ENCODE measurements around the gene TARS1. TPM values are rescaled to one million over a fixed set of nuclear protein-coding genes. Genes with fewer than 3 reads are reported as not detected.

Gene TARS1
- polyA plus RNA-seq, 3 donors, result 47.9 to 67.1 (median 54.1) TPM

DNA sequence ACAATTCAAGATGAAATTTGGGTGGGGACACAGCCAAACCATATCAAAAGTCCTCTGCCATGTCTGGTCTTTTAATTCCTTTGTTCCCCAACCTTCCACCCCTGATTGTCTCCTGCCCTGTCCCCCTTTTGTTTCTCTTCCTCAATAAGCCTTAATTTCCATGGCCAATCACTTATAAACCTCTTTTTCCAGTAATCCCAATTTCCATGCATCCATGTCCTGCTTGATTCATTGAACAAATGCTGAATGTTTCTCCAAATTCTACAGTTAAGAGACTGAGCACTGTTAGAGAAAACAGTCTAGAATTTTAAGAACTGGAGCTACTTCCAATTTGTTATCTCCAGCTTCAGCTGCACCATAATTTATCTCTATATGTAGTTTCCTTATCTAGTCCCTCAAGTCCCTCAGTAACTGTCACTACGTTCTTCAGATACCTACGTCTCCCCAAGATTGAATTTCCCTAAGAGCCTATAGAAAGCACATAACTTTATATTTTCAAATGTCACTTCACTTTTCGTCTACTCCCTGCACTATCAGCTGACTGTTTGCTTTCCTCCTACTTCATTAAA lies 34.2 kb downstream of the TARS1 start:
- no peak overlapping the region for H3K27ac ChIP-seq (ENCODE audit: low read depth, low read length)
- 71 to 100% (median 96%) methylated on average over 3 of the region's 3 CpGs for WGBS, 3 donors

DNA sequence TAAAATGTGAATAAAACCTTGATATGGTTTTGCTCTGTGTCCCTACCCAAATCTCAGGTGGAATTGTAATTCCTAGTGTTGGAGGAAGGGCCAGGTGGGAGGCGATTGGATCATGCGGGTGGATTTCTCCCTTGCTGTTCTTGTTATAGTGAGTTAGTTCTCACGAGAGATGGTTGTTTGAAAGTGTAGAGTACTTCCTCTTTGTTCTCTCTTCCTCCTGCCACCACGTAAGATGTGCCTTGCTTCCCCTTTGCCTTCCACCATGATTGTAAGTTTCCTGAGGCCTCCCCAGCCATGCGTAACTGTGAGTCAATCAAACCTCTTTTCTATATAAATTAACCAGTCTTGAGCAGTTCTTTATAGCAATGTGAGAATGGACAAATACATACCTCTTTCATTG lies 34.9 kb downstream of the TARS1 start:
- no peak overlapping the region for H3K27ac ChIP-seq (ENCODE audit: low read depth, low read length)
- 79 to 90% (median 81%) methylated on average over 5 of the region's 5 CpGs for WGBS, 3 donors

- no peak overlapping the region for H3K27ac ChIP-seq (ENCODE audit: low read depth, low read length)
- WGBS, 3 donors, result 93 to 96% (median 95%) methylated on average over 3 of the region's 3 CpGs
Observed at GRCh38 chr5:33476992-33477391, 36.2 kb downstream of the TARS1 start.

- WGBS, 3 donors, result 51 to 99% (median 95%) methylated on average over 2 of the region's 2 CpGs
- no peak overlapping the region for H3K27ac ChIP-seq (ENCODE audit: low read depth, low read length)
Observed at GRCh38 chr5:33477816-33478215, 37.1 kb downstream of the TARS1 start.

DNA sequence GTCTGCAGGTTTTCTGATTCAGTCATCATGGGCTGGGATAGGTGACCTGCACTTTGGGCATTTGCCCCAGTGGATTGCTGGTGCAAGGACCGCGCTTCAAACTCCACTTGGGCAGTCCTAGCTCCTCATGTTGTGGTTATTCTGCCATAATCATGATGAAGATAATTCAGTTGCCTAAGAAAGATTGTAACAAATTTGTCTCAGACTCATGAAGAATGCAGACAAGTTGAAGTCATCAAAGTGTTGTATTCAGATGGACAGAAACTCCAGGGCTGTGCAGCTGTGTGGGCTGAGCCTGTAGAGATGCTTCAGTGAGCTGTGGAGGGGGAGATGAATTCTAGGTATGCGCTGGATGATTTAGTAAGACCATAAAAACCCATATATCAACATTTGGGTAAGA lies 38.5 kb downstream of the TARS1 start:
- 92 to 98% (median 94%) methylated on average over 3 of the region's 3 CpGs for WGBS, 3 donors
- H3K27ac ChIP-seq (ENCODE audit: low read depth, low read length), result no peak overlapping the region

DNA sequence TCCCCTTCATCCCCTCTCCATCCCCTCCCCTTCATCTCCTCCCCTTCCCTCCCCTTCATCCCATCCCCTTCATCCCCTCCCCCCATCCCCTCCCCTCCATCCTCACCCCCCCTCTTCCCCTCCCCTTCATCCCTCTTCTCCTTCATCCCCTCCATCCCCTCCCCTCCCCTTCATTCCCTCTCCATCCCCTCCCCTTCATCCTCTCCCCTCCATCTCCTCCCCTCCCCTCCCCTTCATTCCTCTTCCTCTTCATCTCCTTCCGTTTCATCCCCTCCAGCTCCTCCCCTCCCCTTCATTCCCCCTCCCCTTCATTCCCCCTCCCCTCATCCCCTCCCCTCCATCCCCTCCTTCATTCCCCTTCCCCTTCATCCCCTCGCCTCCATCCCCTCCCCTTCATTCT lies 40.1 kb downstream of the TARS1 start:
- no peak overlapping the region for H3K27ac ChIP-seq (ENCODE audit: low read depth, low read length)

DNA sequence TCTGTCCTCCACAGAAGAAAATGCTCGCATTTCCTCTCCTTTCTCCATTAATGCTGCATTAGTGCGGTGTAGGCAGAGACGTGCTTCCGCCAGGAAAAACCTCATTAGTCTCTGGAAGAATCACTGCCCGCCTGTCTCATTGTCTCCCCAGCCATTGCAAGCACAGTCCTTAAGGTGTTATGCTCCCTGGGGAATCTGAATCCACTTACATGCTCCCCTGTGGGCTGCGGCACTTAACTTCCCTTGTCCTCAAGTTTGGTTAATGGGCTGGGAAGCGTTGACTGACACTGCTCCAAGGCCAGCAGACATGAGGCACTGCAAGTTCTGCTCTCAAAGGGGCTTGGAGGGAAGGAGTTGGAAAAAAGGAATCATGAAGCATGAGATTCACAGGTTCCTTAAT lies 41.6 kb downstream of the TARS1 start:
- whole genome bisulfite sequencing, 3 donors, result 84 to 90% (median 86%) methylated on average over 7 of the region's 7 CpGs
- no peak overlapping the region for H3K27ac ChIP-seq (ENCODE audit: low read depth, low read length)

More for the DNA sequence above, 40.1 kb downstream of the TARS1 start:
- WGBS, 3 donors, result 74 to 88% (median 85%) methylated on average over 2 of the region's 2 CpGs

- H3K27ac ChIP-seq (ENCODE audit: low read depth, low read length), result no peak overlapping the region
- 76 to 83% (median 80%) methylated on average over 3 of the region's 3 CpGs for WGBS, 3 donors
Observed at GRCh38 chr5:33487236-33487635, 46.5 kb downstream of the TARS1 start.

DNA sequence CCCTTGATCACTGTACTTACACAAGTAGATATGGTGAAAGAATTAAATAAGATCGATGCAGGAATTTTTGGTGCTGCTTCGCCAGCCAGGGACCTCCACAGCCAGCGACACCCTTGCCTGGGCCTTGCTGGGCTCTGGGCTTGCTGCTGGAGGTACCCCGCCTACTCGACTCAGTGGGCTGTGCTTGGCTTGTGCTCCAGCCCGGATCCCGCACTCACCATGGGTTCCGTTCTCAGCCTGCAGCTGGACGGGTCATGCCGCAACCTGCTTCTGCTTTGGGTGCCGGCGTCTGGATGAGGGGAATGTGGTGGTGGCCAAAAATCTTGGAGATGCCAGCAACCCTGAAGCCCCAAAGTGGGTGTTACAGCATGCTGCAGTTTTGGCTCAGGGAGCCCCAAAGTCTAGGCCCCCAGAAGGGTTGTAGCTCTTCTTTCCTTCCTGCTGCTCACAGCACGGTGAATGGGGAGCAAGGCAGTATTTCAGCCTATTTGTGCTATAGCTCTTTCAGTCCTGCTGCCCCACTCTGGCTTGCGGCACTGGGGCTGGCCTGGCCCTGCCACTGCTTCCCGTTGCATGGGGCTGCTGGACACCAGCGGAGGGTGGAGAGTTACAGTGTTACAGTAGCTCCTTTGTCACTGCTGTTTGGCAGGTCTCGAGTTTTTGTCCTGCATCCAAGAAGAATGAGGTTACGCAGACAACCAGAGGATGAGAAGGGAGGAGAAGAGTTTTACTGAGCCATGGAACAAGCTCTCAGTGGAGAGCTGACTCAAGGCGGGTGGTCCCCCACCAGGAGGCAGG lies 48.0 kb downstream of the TARS1 start:
- no peak overlapping the region for H3K27ac ChIP-seq (ENCODE audit: low read depth, low read length)
- WGBS, 3 donors, result 93 to 97% (median 95%) methylated on average over 19 of the region's 19 CpGs

DNA sequence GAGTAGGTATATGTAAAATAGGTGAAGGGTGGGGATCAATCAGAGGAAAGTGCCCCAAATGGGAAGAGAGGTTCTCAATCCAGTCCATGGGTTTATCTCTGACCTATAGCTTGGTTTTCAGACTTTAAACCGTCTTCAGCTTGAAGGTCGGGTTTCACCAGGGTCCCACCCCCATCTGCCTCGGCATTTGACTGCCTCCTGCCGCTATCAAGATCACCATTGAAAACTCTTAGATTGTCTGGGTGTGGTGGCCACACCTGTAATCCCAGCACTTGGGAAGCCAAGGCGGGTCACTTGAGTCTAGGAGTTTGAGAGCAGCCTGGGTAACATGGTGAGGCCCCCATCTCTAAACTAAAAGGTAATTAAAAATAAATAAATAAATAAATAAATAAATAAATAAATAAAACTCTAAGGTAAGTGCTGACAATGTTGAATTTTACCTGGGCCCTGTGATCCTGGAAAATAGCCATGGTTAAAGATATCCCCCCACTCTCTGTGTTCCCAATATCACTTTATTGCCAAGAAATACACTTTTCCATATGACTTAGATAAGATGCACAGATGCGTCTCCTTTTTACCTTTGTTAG lies 48.8 kb downstream of the TARS1 start:
- WGBS, 3 donors, result 94 to 95% (median 94%) methylated on average over 6 of the region's 6 CpGs
- H3K27ac ChIP-seq (ENCODE audit: low read depth, low read length), result no peak overlapping the region

DNA sequence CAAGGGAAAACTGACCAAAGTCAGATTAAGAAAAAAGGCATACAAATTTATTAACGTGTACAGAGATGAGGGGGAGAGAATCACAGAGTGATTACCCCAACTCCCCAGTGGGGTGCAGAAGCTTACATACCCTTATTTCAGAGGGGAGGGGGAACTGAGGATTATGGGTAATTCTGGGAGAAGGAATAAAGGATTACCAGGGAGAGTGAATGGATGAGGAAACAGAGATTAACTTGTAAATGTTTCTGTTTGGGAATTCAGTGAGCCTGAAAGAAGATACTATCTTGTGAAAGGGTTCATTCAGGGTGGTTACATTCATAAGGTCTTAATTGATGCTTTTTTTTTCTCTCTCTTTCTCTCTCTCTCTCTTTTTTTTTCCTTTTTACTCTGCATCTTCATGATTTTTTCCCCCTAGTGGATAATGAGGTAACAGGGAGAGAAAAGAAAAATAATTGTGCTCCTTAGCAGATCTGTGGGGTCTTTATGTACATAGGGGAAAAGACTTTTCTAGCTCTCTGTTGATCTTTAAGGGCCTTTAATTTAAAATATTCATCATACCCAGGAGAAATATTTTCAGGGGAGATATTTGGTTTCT lies 49.4 kb downstream of the TARS1 start:
- H3K27ac ChIP-seq (ENCODE audit: low read depth, low read length), result no peak overlapping the region
- 78 to 89% (median 79%) methylated on average over 1 of the region's 1 CpG for WGBS, 3 donors

DNA sequence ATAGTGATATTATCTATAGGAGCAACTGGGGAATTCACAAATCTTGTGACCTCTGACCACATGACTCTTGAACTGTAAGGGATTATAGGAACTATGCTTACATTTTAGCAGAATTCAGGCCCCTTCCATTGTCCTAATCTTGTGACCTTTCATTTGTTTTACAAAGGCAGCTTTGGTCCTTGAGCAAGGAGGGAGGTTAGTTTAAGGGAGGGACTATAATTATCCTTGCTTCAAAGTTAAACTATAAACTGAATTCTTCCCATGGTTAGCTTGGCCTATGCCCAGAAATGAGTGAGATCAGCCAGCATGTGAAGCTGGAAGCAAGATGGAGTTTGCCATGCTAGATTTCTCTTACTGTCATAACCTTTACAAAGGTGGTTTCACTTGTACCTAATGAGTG lies 51.2 kb downstream of the TARS1 start:
- H3K27ac ChIP-seq (ENCODE audit: low read depth, low read length), result no peak overlapping the region

GRCh38 chr5:33494466-33494865 lies 53.7 kb downstream of the TARS1 start:
- WGBS, 3 donors, result 17 to 41% (median 19%) methylated on average over 1 of the region's 1 CpG
- H3K27ac ChIP-seq (ENCODE audit: low read depth, low read length), result no peak overlapping the region

DNA sequence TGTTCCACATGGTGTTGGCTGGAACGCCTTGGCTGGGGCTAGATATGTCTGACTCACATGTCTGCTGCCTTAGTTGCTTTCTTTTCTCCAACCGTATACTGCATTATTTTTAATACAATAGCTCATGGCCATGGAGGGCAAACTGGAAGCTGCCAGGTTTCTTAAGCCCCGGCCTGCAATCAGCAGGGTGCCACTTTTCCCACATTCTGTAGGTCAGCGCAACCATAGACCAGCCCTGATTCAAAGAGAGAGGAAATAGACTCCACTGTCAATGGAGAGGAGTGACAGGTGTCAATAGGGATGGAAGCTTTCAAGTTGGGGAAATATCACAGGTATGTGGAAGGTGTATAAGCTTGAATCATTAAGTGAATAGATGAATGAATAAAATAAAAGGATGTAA lies 60.5 kb downstream of the TARS1 start:
- H3K27ac ChIP-seq (ENCODE audit: low read depth, low read length), result no peak overlapping the region

GRCh38 chr5:33501899-33502298 lies 61.1 kb downstream of the TARS1 start:
- WGBS, 3 donors, result 90 to 94% (median 94%) methylated on average over 26 to 27 of the region's 27 CpGs
- no peak overlapping the region for H3K27ac ChIP-seq (ENCODE audit: low read depth, low read length)

More for the DNA sequence above, 60.5 kb downstream of the TARS1 start:
- WGBS, 3 donors, result 93 to 96% (median 94%) methylated on average over 4 of the region's 4 CpGs

GRCh38 chr5:33504570-33504969 lies 63.8 kb downstream of the TARS1 start:
- H3K27ac ChIP-seq (ENCODE audit: low read depth, low read length), result no peak overlapping the region
- 72 to 89% (median 74%) methylated on average over 3 of the region's 3 CpGs for WGBS, 3 donors

GRCh38 chr5:33507426-33507825 lies 66.7 kb downstream of the TARS1 start:
- 93 to 95% (median 94%) methylated on average over 4 of the region's 4 CpGs for WGBS, 3 donors
- no peak overlapping the region for H3K27ac ChIP-seq (ENCODE audit: low read depth, low read length)

- H3K27ac ChIP-seq (ENCODE audit: low read depth, low read length), result no peak overlapping the region
- WGBS, 3 donors, result 90 to 92% (median 90%) methylated on average over 3 of the region's 3 CpGs
Observed at GRCh38 chr5:33509036-33509435, 68.3 kb downstream of the TARS1 start.

GRCh38 chr5:33513462-33514185 lies 72.9 kb downstream of the TARS1 start:
- WGBS, 3 donors, result 65 to 83% (median 77%) methylated on average over 3 of the region's 3 CpGs
- no peak overlapping the region for H3K27ac ChIP-seq (ENCODE audit: low read depth, low read length)

Measured in adipose tissue (tissue), 3 donors.